Activated CD4-positive, alpha-beta T cell treated with anti-CD3 and anti-CD28 coated beads, Interleukin-2, Interleukin-4, amounts not matched to agents 100 ng/mL and 50 ng/mL, durations not matched to agents 16 hours and 8 hours (primary cell): ENCODE results near the gene BAIAP2L1.
A peak's percentile ranks its signal among the peaks of the same experiment; 100 is the strongest.
"Not testable (repeated sequence)": the region's sequence is repeated elsewhere in the genome, so short reads cannot be mapped to it uniquely, and the experiment has no call there.

ENCODE experiments used
- DNase-seq: peaks from one replicate; pipeline ENCODE4 v3.0.0-alpha.2; 2020; ENCODE audit warnings: low spot score

The BAIAP2L1 gene

GRCh38 chr7:98400542-98401340 lies at the start of gene BAIAP2L1:
Gene BAIAP2L1 (minus strand): TSS chr7:98401090. CDS start chr7:98400852, 238 bp downstream.
- DNase-seq: peak; percentile 72

- DNase-seq: no peak
These were observed 47.9 kb upstream of the BAIAP2L1 start for GRCh38 chr7:98448766-98449165.

GRCh38 chr7:98440992-98441391 lies 40.1 kb upstream of the BAIAP2L1 start:
- not testable (repeated sequence) for DNase-seq

- no peak for DNase-seq
These were observed 38.6 kb upstream of the BAIAP2L1 start for GRCh38 chr7:98439484-98439883.

GRCh38 chr7:98434087-98434486 lies 33.2 kb upstream of the BAIAP2L1 start:
- DNase-seq: no peak

- DNase-seq: no peak
These were observed 28.9 kb upstream of the BAIAP2L1 start for GRCh38 chr7:98429799-98430198.

- no peak for DNase-seq
These were observed 22.2 kb upstream of the BAIAP2L1 start for GRCh38 chr7:98423043-98423442.

GRCh38 chr7:98420966-98421612 lies 20.2 kb upstream of the BAIAP2L1 start:
- DNase-seq: peak; percentile 48

GRCh38 chr7:98419988-98420387 lies 19.1 kb upstream of the BAIAP2L1 start:
- DNase-seq: not testable (repeated sequence)

GRCh38 chr7:98419316-98419691 lies 18.4 kb upstream of the BAIAP2L1 start:
- DNase-seq: not testable (repeated sequence)

GRCh38 chr7:98418636-98419315 lies 17.9 kb upstream of the BAIAP2L1 start:
- peak; percentile 28 for DNase-seq

GRCh38 chr7:98418271-98418635 lies 17.4 kb upstream of the BAIAP2L1 start:
- DNase-seq: no peak

GRCh38 chr7:98417604-98418270 lies 16.8 kb upstream of the BAIAP2L1 start:
- not testable (repeated sequence) for DNase-seq

- DNase-seq: no peak
These were observed 13.5 kb upstream of the BAIAP2L1 start for GRCh38 chr7:98414205-98414900.

- not testable (repeated sequence) for DNase-seq
These were observed 12.8 kb upstream of the BAIAP2L1 start for GRCh38 chr7:98413655-98414054.

- DNase-seq: no peak
These were observed 9.0 kb upstream of the BAIAP2L1 start for GRCh38 chr7:98409843-98410242.

GRCh38 chr7:98408146-98408545 lies 7.3 kb upstream of the BAIAP2L1 start:
- DNase-seq: not testable (repeated sequence)

- DNase-seq: no peak
These were observed 5.9 kb upstream of the BAIAP2L1 start for GRCh38 chr7:98406827-98407226.

GRCh38 chr7:98404840-98405239 lies 4.0 kb upstream of the BAIAP2L1 start:
- DNase-seq: no peak

- DNase-seq: no peak
These were observed 874 bp downstream of the BAIAP2L1 start for GRCh38 chr7:98399890-98400541.

- no peak for DNase-seq
These were observed 1.4 kb downstream of the BAIAP2L1 start for GRCh38 chr7:98399462-98399861.
